GM21381 (cell line): Measurements from ENCODE around the gene FUZ.
"Not testable (repeated sequence)": the region's sequence is repeated elsewhere in the genome, so short reads cannot be mapped to it uniquely, and the experiment has no call there.

Experiments used
- ATAC-seq: cut with Tn5 transposase; IDR thresholded peaks from one replicate; pipeline ENCODE4 v1.9.1; 2021; ENCODE audit warnings: mild to moderate bottlenecking, moderate library complexity; ENCODE audit not compliant: unreplicated experiment

The FUZ gene

GRCh38 chr19:49833599-49833998 lies 20.5 kb upstream of the FUZ start:
- ATAC-seq, result no peak

- ATAC-seq, result no peak
Observed at GRCh38 chr19:49832556-49832955, 19.5 kb upstream of the FUZ start.

GRCh38 chr19:49831592-49831991 lies 18.5 kb upstream of the FUZ start:
- ATAC-seq, result no peak

- no peak for ATAC-seq
Observed at GRCh38 chr19:49830766-49831165, 17.7 kb upstream of the FUZ start.

GRCh38 chr19:49829721-49830120 lies 16.6 kb upstream of the FUZ start:
- no peak for ATAC-seq

- no peak for ATAC-seq
Observed at GRCh38 chr19:49829200-49829599, 16.1 kb upstream of the FUZ start.

GRCh38 chr19:49827034-49827433 lies 13.9 kb upstream of the FUZ start:
- ATAC-seq, result no peak

- no peak for ATAC-seq
Observed at GRCh38 chr19:49824662-49825061, 11.6 kb upstream of the FUZ start.

- ATAC-seq, result no peak
Observed at GRCh38 chr19:49823472-49823871, 10.4 kb upstream of the FUZ start.

- ATAC-seq, result no peak
Observed at GRCh38 chr19:49820125-49820524, 7.0 kb upstream of the FUZ start.

- ATAC-seq, result not testable (repeated sequence)
Observed at GRCh38 chr19:49819452-49820115, 6.5 kb upstream of the FUZ start.

- no peak for ATAC-seq
Observed at GRCh38 chr19:49818649-49819370, 5.7 kb upstream of the FUZ start.

GRCh38 chr19:49817964-49818648 lies 5.0 kb upstream of the FUZ start, which contains the start of gene MED25:
Gene MED25, plus strand, starts transcription at chr19:49818289. Its CDS starts 53 bp downstream, at chr19:49818342.
- ATAC-seq, result peak; percentile 66

- ATAC-seq, result no peak
Observed at GRCh38 chr19:49816590-49816989, 3.5 kb upstream of the FUZ start.

GRCh38 chr19:49814010-49814409 lies 918 bp upstream of the FUZ start:
- no peak for ATAC-seq

GRCh38 chr19:49812452-49812996 lies 568 bp downstream of the FUZ start:
- no peak for ATAC-seq

GRCh38 chr19:49811328-49811727 lies 1.8 kb downstream of the FUZ start:
- no peak for ATAC-seq

- no peak for ATAC-seq
Observed at GRCh38 chr19:49809941-49810389, 3.1 kb downstream of the FUZ start.

GRCh38 chr19:49809160-49809940 lies 3.7 kb downstream of the FUZ start:
- ATAC-seq, result no peak

GRCh38 chr19:49808711-49809159 lies 4.4 kb downstream of the FUZ start:
- ATAC-seq, result no peak
